ENCODE results near the gene STRA6.

Gene STRA6

GRCh38 chr15:74207652-74208440, 5.3 kb upstream of the STRA6 start:
- DNase-seq: no peak

DNA sequence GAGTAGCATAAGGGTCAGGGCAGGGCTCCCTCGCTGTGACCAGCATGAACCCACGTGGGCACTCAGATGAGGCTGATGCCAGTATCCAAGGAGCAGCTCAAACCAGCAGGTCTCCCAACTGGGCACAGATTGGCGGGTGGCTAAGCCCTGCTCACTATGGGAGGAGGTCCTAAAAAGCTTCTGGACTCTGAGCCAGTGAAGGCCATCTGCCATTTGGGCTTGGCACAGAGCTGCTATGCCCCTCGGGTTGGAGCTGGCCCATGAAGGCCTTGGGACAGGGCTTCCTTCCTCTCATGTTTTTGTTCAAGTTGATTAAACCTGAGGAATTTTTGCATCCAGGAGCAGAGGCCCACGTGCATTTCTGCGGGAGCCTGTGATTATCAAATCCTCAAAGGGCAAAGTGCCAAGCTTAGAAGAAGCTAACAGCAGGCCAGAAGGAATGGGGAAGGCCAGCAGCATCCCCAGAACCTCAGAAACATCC, 4.3 kb upstream of the STRA6 start:
- no peak for DNase-seq

- no peak for DNase-seq
These were observed 3.0 kb upstream of the STRA6 start for GRCh38 chr15:74205582-74205947.

GRCh38 chr15:74203914-74204431, 1.4 kb upstream of the STRA6 start:
- no peak for DNase-seq

- DNase-seq: no peak
These were observed 722 bp downstream of the STRA6 start for GRCh38 chr15:74201710-74202420.

GRCh38 chr15:74200871-74201419, 1.6 kb downstream of the STRA6 start:
- DNase-seq: no peak

DNA sequence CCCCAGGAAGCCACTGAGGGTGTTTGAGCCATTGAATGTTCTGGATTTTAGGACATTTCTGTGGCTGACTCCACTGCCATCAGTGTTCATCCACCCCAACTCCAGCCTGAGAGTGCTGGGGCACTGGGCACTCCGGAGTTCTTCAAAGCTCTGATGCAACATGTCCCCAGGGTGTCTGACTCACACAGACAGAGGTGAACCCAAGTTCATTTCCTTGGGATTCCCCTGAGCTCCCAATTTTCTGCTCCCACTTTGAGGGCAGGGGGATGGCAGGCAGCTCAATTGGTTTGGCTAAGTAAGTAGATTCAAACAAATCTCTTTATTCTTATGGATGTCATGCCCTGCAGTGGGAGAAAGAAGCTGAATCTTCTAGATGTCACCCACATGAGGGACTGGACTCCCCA, 2.2 kb downstream of the STRA6 start:
- DNase-seq: no peak

GRCh38 chr15:74199297-74199652, 3.3 kb downstream of the STRA6 start:
- DNase-seq: no peak

DNA sequence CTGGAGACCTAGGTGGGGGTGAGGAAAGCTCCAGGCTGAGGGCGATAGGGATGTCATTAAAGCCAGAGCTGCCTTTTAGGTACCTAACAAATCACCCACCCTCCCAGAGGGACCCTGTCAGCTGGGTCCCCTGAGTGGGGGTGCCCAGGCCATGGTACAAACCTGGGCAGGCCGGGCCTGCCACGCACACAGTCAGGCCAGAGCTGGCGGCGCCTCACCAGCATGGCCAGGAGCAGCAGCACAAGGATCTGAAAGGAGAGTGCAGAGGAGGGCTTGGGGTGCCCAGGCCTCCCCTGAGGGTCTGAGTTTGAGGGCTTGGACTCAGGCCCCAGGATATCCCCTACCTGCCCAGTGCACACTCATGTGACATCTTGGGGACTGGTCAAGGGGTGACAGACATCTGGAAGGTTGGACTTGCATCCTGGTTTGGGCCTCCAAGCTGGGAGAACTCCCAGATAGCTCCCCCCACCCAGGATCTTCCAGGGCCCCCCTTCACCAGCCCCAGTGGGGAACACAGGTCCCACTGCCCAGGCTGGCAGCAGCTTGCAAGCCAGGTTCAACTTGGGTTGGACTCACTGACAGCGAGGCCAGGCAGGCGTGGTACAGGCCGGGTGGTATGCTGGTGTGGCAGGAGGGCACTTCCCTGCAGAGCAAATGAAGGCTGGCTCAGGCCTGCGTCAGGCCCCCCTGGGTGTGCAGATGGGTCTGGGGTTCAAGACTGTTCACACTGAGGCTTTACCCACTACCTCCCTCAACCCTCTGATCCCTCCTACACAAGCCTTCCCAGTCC, 5.2 kb downstream of the STRA6 start:
- no peak for DNase-seq

- DNase-seq: no peak
These were observed 6.4 kb downstream of the STRA6 start for GRCh38 chr15:74196175-74196574.

- no peak for DNase-seq
These were observed 7.7 kb downstream of the STRA6 start for GRCh38 chr15:74194572-74195559.

DNA sequence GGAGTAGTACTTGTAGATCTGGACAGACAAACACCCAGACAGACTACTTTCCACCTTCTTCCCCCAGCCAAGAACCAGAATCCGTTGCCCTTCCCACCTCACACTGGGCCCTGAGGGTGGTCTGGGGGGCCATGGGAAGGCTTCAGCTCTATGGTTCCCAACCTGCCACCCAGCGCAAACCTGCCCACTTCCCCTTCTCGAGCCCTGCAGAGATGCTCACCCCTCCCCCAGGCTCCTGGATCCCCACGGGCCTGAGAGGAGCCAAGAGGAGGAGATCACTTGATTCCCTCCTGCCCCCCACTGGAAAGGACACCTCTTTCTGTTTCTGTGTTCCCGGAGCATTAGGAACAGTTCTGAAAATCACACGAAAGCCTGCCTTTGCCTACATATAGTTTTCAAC, 8.7 kb downstream of the STRA6 start:
- DNase-seq: no peak

GRCh38 chr15:74193299-74193718, 9.3 kb downstream of the STRA6 start:
- DNase-seq: no peak

- no peak for DNase-seq
These were observed 9.8 kb downstream of the STRA6 start for GRCh38 chr15:74192751-74193150.

GRCh38 chr15:74191798-74192197, 10.8 kb downstream of the STRA6 start:
- no peak for DNase-seq

GRCh38 chr15:74188216-74188615, 14.4 kb downstream of the STRA6 start:
- no peak for DNase-seq

GRCh38 chr15:74185710-74186348, 16.8 kb downstream of the STRA6 start:
- DNase-seq: no peak

DNA sequence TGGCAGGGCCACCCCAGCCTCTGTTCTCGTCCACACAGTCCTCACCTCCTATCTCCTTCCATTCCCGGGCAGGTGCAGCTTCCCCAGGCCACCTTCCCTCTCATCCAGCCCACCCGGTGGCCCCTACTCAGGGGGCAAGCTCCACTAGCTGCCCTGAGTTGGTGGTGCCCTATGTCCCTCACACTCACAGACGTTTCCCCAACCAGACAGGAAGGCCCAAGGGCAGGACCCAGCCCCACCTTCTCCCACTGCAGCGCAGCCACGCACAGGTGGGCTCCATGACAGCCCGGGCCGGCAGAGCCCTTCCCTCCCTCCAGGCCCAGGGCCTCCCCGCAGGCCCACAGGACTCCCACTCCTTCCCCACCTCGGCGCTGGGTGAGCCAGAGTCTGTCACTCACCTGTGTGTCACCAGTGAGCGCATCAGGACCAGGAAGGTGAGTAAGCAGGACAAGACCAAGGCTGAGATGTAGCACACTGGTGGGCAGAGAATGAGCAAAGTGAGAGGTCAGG, 17.9 kb downstream of the STRA6 start:
- DNase-seq: no peak

DNA sequence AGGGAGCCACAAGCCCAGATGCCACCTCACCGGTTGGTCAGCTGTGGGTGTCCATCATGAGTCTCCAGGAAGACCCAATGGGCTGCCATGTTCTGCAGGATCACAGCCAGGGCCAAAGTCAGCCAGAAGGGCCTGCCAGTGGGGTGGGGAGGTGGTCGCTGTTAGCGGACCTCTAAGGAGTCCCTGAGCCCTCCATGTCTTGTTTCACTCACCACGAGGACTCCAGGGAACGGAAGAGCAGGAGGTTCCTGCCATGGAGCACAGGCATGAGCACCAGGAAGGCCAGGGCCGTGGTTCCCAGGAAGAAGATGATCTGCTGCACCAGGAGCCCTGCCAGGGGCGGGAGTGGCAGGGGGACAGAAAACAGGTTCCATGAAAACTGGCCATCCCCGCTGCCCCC, 20.5 kb downstream of the STRA6 start:
- DNase-seq: no peak

DNA sequence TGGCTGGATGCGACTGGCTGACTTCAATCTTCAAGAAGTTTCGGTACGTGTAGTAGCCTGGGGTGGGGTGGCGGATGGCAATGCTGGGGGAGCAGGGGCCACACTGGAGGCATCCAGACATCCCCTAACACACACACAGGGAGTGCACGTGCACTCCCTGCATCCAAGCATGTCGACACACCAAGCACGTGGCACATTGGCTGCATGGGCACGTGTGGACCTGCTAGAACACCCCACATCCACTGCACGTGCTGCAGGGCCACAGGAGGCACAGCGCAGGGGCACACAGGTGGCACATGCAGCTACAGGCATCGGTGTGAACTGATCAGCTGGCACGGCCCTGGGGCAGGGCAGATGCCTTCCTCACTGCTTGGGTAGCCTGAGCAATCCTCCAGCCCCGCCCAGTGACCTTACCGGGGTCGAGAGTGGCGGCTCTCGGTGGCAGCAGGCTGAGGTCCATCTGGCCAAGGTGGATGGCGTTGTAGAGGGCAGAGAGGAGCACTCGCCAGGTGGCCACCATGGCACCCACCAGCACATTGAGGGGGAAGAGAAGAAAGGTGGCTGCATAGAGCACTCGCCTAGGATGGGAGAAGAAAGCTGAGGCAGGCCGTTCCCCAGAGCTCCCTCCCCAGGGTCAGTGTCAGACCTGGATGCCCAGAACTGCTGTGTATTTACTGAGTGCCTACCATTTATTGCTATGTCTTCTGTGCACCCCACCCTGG, 21.5 kb downstream of the STRA6 start:
- no peak for DNase-seq

Measured in NCI-H526 (cell line).